Neural progenitor cell (in vitro differentiated cells): Measurements from ENCODE around the gene UQCC2. TPM values are rescaled to one million over a fixed set of nuclear protein-coding genes. Genes with fewer than 3 reads are reported as not detected.
A peak's percentile ranks its signal among the peaks of the same experiment; 100 is the strongest.

Source experiments
- DNase-seq: peaks from one replicate; pipeline ENCODE4 v3.0.0-alpha.2; 2016; ENCODE audit warnings: low spot score
- H2AFZ ChIP-seq: fragments of 200-600 bp; sonication (generic); replicated peaks from 2 replicates; pipeline ENCODE4 v1.6.1; 2016; ENCODE audit warnings: antibody characterized with exemption
- H3F3A ChIP-seq: fragments of 200-600 bp; sonication (generic); 2 replicates; pipeline ENCODE4 v1.6.1; 2016; ENCODE audit warnings: antibody characterized with exemption, low read depth
- H3K27ac ChIP-seq: fragments of 200-600 bp; sonication (generic); 2 replicates; pipeline ENCODE4 v1.5.1; 2016; ENCODE audit warnings: mild to moderate bottlenecking
- H3K27me3 ChIP-seq: fragments of 200-600 bp; sonication (generic); 2 replicates; pipeline ENCODE4 v1.6.1; 2016; ENCODE audit warnings: mild to moderate bottlenecking, moderate library complexity
- H3K36me3 ChIP-seq: fragments of 200-600 bp; sonication (generic); 2 replicates; pipeline ENCODE4 v1.5.1; 2016
- H3K4me1 ChIP-seq: fragments of 200-600 bp; sonication (generic); 2 replicates; pipeline ENCODE4 v1.6.1; 2016; ENCODE audit warnings: mixed run types
- H3K4me2 ChIP-seq: fragments of 200-600 bp; sonication (generic); 2 replicates; pipeline ENCODE4 v1.6.1; 2016
- H3K4me3 ChIP-seq: fragments of 200-600 bp; sonication (generic); 2 replicates; pipeline ENCODE4 v1.5.1; 2016
- H3K79me2 ChIP-seq: fragments of 200-600 bp; sonication (generic); 2 replicates; pipeline ENCODE4 v1.6.1; 2016; ENCODE audit warnings: low read depth
- H3K9ac ChIP-seq: fragments of 200-600 bp; sonication (generic); 2 replicates; pipeline ENCODE4 v1.6.1; 2016
- H3K9me3 ChIP-seq: fragments of 200-600 bp; sonication (generic); 2 replicates; pipeline ENCODE4 v1.5.1; 2016; ENCODE audit warnings: low read depth
- H4K20me1 ChIP-seq: fragments of 200-600 bp; sonication (generic); 2 replicates; pipeline ENCODE4 v1.6.1; 2016; ENCODE audit warnings: low read depth
- H3K27ac Mint-ChIP-seq: 3 replicates; pipeline ENCODE4 v1.8.0; 2021; ENCODE audit warnings: mixed read lengths
- H3K27me3 Mint-ChIP-seq: 2 replicates; pipeline ENCODE4 v1.8.0; 2022; ENCODE audit warnings: low read depth, mild to moderate bottlenecking, inconsistent platforms, moderate library complexity, mixed read lengths; ENCODE audit not compliant: insufficient read depth
- H3K36me3 Mint-ChIP-seq: 3 replicates; pipeline ENCODE4 v1.8.0; 2021; ENCODE audit warnings: mixed read lengths
- H3K4me1 Mint-ChIP-seq: 3 replicates; pipeline ENCODE4 v1.8.0; 2021; ENCODE audit warnings: mixed read lengths
- H3K4me3 Mint-ChIP-seq: 3 replicates; pipeline ENCODE4 v1.8.0; 2021; ENCODE audit warnings: mild to moderate bottlenecking, moderate library complexity, mixed read lengths
- H3K9me3 Mint-ChIP-seq: 3 replicates; pipeline ENCODE4 v1.8.0; 2020; ENCODE audit warnings: mixed read lengths
- EZH2 ChIP-seq: fragments of 200-600 bp; sonication (generic); IDR thresholded peaks from 2 replicates; pipeline ENCODE4 v1.6.1; 2017; ENCODE audit warnings: antibody characterized with exemption, mild to moderate bottlenecking, moderate library complexity
- EZH2phosphoT487 ChIP-seq: fragments of 200-600 bp; sonication (generic); IDR thresholded peaks from 2 replicates; pipeline ENCODE4 v1.6.1; 2017; ENCODE audit warnings: antibody characterized with exemption
- total RNA-seq: library from RNA; depleted of rRNA; stranded (reverse); fragments of >200 nt; gene quantifications from 2 replicates; pipeline ENCODE4 v1.2.3, GENCODE V29; 2015; ENCODE audit warnings: low replicate concordance
- TF ChIP-seq, protein P1 (sequence below): fragments of 200-600 bp; sonication (generic); IDR thresholded peaks from 2 replicates; pipeline ENCODE4 v1.5.1; 2017; ENCODE audit warnings: antibody characterized with exemption, mild to moderate bottlenecking

Gene UQCC2
- total RNA-seq, 1 donor from 2014 or later = 95.9 TPM

DNA sequence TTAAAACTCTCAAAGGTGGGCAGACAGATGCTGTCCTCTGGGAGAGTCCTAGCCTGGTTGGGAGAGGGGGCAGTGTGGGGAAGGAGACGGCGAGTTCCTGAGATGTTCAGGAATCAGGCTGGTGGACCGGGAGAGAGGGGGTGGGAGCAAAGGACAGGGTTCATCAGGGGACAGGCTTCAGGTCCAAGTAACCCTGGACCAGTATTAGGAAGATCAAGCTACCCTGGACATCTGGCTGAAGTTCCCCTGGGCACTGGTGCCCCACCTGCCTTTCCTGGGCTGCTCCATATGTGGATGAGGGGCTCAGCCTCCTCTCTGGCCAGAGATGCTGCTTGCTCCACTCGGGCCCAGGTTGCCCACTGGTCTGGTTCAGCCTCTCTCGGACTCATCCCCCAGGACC lies 36.3 kb upstream of the UQCC2 start:
- Histone ChIP-seq H3K79me2 (no peaks in the 10 kb centered on the region), H3K36me3 (no peaks in the 10 kb centered on the region), H3K9me3 (no peaks in the 10 kb centered on the region), H3K9ac (no peak overlapping the region), H3K27me3 (no peaks in the 10 kb centered on the region), H2AFZ (no peak overlapping the region), H3K4me1 (peaks cover 75% of the 10 kb centered on the region), H3K4me2 (peak overlapping the region; percentile 66), H3K4me3 (no peak overlapping the region), H4K20me1 (no peaks in the 10 kb centered on the region), H3F3A (peaks cover 38% of the 10 kb centered on the region), H3K27ac (no peak overlapping the region)
- H3K4me1 Mint-ChIP-seq = peaks cover 72% of the 10 kb centered on the region
- peak overlapping the region; percentile 38 for H3K4me3 Mint-ChIP-seq
- H3K27ac Mint-ChIP-seq = peak overlapping the region; percentile 63
- H3K9me3 Mint-ChIP-seq = no peaks in the 10 kb centered on the region
- no peak for DNase-seq
- H3K36me3 Mint-ChIP-seq = no peaks in the 10 kb centered on the region
- TF ChIP-seq EZH2phosphoT487 = no peak
- no peak for TF ChIP-seq EZH2
- TF ChIP-seq, protein P1, sequence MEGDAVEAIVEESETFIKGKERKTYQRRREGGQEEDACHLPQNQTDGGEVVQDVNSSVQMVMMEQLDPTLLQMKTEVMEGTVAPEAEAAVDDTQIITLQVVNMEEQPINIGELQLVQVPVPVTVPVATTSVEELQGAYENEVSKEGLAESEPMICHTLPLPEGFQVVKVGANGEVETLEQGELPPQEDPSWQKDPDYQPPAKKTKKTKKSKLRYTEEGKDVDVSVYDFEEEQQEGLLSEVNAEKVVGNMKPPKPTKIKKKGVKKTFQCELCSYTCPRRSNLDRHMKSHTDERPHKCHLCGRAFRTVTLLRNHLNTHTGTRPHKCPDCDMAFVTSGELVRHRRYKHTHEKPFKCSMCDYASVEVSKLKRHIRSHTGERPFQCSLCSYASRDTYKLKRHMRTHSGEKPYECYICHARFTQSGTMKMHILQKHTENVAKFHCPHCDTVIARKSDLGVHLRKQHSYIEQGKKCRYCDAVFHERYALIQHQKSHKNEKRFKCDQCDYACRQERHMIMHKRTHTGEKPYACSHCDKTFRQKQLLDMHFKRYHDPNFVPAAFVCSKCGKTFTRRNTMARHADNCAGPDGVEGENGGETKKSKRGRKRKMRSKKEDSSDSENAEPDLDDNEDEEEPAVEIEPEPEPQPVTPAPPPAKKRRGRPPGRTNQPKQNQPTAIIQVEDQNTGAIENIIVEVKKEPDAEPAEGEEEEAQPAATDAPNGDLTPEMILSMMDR = no peak
- H3K27me3 Mint-ChIP-seq = peaks cover 14% of the 10 kb centered on the region

DNA sequence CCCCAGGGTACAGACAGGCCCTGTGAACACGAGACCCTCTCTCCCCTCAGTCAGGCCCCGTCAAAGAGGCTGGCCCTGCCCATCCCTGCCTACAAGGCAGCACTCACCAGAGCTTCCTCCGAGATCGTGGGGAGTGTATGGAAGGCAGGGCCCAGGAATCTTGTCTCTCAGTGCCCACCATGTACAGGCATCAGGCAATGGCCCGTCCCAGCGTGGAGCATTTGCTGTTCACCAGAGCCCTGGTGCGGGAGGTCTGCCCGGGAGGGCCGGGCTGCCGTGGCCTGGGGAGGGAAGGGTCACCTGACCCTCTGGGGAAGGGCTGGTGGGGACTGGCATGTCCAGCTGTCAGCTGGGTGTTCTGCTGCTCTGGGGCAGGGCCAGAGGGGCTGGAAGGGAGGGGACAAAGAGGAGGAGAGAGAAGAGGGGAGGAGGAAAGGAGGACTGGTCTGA lies 35.2 kb upstream of the UQCC2 start, which contains the start of gene IP6K3:
IP6K3 (minus strand) TSS at position 255 of the 450 bp plus-strand sequence. CDS start 11,429 bp downstream, outside the sequence.
- Mint-ChIP-seq H3K36me3 (no peaks in the 10 kb centered on the region), H3K27me3 (peaks cover 14% of the 10 kb centered on the region), H3K27ac (peak within 1 kb of the TSS; percentile 61), H3K4me1 (peaks cover 69% of the 10 kb centered on the region), H3K9me3 (no peaks in the 10 kb centered on the region), H3K4me3 (peak within 1 kb of the TSS; percentile 38)
- peaks cover 28% of the 10 kb centered on the region for H3F3A ChIP-seq
- peaks cover 65% of the 10 kb centered on the region for H3K4me1 ChIP-seq
- H3K9ac ChIP-seq = no peak within 1 kb of the TSS
- H4K20me1 ChIP-seq = no peaks in the 10 kb centered on the region
- no peaks in the 10 kb centered on the region for H3K9me3 ChIP-seq
- TF ChIP-seq, protein P1 = no peak
- no peak for TF ChIP-seq EZH2phosphoT487
- no peak for TF ChIP-seq EZH2
- peak; percentile 59 for DNase-seq
- H3K79me2 ChIP-seq = no peaks in the 10 kb centered on the region
- peak within 1 kb of the TSS; percentile 66 for H3K4me2 ChIP-seq
- no peaks in the 10 kb centered on the region for H3K27me3 ChIP-seq
- no peaks in the 10 kb centered on the region for H3K36me3 ChIP-seq
- H3K27ac ChIP-seq = peak within 1 kb of the TSS; percentile 65
- H2AFZ ChIP-seq = peak within 1 kb of the TSS; percentile 18
- H3K4me3 ChIP-seq = peak within 1 kb of the TSS; percentile 17

DNA sequence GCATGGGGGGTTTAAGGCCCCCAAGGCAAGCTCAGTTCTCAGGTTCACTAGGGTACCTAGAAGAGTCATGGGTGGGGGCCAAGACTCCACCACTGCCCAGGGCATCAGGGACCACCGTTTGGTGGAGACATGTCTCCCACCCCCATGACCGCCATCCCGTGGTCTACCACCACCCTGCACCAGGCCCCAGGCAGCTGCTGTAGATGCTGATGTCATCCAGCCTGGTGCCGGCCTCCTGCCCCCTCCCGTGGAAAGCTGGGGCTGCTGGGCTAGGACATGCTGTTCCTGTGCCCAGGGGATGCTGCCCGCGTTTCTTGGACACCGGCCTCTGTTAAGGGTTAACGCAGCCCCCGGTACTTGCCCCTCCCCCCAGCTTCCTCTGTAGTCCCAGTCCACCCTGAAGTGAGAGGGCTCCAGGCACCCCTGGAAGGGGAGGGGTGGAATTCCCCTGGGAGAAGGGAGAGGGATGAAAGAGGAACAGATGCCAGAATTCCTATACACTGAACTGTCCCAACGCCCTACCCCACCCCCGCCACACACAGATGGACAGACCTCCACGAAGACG lies 34.6 kb upstream of the UQCC2 start:
- TF ChIP-seq EZH2phosphoT487 = no peak
- TF ChIP-seq EZH2 = no peak
- TF ChIP-seq, protein P1 = no peak
- DNase-seq = peak; percentile 57
- H3K27me3 Mint-ChIP-seq = peaks cover 14% of the 10 kb centered on the region
- no peak overlapping the region for H3K4me3 Mint-ChIP-seq
- H3K27ac Mint-ChIP-seq = no peak overlapping the region
- no peaks in the 10 kb centered on the region for H3K36me3 Mint-ChIP-seq
- peak overlapping the region; percentile 66 for H3K4me2 ChIP-seq
- no peaks in the 10 kb centered on the region for H3K36me3 ChIP-seq
- peak overlapping the region; percentile 18 for H2AFZ ChIP-seq
- peaks cover 65% of the 10 kb centered on the region for H3K4me1 Mint-ChIP-seq
- no peaks in the 10 kb centered on the region for H3K9me3 ChIP-seq
- no peak overlapping the region for H3K4me3 ChIP-seq
- H3K27me3 ChIP-seq = no peaks in the 10 kb centered on the region
- no peak overlapping the region for H3K9ac ChIP-seq
- H3K27ac ChIP-seq = no peak overlapping the region
- peaks cover 28% of the 10 kb centered on the region for H3F3A ChIP-seq
- H3K4me1 ChIP-seq = peaks cover 62% of the 10 kb centered on the region
- no peaks in the 10 kb centered on the region for H3K9me3 Mint-ChIP-seq
- H4K20me1 ChIP-seq = no peaks in the 10 kb centered on the region
- H3K79me2 ChIP-seq = no peaks in the 10 kb centered on the region
